HK-2 (cell line): ENCODE results near the gene ATOH8.
"Not testable (repeated sequence)": the region's sequence is repeated elsewhere in the genome, so short reads cannot be mapped to it uniquely, and the experiment has no call there.

Experiments used
- DNase-seq: peaks from one replicate; pipeline ENCODE4 v3.0.0-alpha.2; 2018; ENCODE audit not compliant: unreplicated experiment

ATOH8 gene

DNA sequence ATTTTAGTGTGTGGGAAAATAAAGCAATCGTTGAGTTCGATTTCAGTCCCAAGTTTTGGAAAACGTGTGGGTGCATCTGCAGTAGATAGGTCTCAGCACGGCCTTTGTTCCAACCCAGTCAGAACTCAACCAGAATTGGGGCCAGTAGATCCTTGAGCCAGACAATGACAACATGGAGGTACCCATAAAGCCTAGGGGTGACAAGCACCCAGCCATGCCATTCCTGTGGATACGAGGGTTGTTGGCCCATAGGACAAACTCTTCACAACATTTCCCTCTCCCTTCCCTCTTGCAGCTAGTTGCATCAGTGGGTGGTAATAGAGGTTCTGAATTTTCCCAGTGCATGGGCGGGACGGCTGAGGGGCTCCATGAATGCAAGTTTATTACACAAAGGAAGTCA, 74.9 kb downstream of the ATOH8 start:
- no peak for DNase-seq

DNA sequence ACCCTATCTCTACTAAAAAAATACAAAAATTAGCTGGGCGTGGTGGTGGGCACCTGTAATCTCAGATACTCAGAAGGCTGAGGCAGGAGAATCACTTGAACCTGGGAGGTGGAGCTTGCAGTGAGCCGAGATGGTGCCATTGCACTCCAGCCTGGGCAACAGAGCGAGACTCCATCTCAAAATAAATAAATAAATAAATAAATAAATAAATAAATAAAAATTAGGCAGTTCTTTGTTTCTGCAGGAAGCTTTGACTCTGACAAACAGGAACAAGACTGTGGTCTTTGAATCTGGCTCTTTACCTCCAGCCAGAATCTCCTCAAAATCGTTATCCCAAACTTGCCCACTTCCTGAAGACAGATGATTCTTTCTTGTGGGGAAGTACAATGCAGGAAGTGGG, 75.6 kb downstream of the ATOH8 start:
- not testable (repeated sequence) for DNase-seq

DNA sequence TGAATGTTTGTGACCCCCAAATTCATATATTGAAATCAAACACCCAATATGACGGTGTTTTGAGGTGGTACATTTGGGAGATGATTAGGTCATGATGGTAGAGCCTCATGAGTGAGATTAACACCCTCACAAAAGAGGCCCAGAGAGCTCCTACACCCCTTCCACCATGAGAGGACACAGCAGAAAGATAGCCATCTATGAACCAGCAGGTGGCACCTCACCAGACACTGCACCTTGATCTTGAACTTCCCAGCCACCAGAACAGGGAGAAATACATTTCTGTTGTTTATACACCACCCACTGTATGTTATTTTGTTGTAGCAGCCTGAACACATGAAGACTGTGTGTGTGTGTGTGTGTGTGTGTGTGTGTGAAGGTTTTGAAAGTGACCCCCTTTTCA, 76.9 kb downstream of the ATOH8 start:
- DNase-seq: no peak

DNA sequence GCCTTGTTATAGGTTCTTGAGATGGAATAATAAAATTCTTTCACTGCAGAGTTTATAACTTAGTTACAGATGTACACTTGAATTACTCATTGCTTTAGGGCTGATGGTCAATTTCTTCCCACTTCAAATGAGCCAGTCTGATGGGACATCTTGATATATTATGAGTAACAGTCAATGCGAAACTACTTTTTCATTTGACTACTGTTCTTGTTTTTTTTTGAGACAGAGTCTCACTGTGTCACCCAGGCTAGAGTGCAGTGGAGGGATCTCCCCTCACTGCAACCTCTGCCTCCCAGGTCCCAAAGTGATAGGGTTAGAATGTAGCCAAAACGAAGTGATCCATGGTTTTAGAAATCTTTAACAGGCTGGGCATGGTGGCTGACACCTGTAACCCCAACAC, 77.9 kb downstream of the ATOH8 start:
- no peak for DNase-seq

DNA sequence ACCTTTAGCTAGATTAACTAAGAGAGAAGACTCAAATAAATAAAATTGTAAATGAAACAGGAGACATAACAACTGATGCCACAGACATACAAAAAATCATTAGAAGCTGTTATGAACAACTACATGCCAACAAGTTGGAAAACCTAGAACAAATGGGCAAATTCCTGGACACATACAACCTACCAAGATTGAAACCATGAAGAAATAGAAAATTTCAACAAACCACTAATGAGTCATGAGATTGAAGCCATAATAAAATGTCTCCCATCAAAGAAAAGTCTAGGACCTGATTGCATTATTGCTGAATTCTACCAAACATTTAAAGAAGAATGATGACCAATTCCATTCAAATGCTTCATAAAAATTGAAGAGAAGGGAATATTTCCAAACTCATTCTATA, 80.7 kb downstream of the ATOH8 start:
- no peak for DNase-seq
